NB4 (cell line): ENCODE measurements around the gene PUDP.

Experiments used
- DNase-seq: peaks from one replicate; pipeline ENCODE4 v3.0.0; 2010; ENCODE audit warnings: low read depth
- H3K4me3 ChIP-seq: one replicate; pipeline ENCODE4 v1.5.1; 2011; ENCODE audit warnings: mild to moderate bottlenecking, low read depth, low read length, moderate library complexity
- CTCF ChIP-seq: IDR thresholded peaks from one replicate; pipeline ENCODE4 v1.5.1; 2012; ENCODE audit warnings: low read depth, low read length
- MAX ChIP-seq: IDR thresholded peaks from 2 replicates; pipeline ENCODE4 v1.6.1; 2011; ENCODE audit warnings: low read depth, low read length
- MYC ChIP-seq: IDR thresholded peaks from 2 replicates; pipeline ENCODE4 v1.6.1; 2011; ENCODE audit warnings: low read depth, low read length
- POLR2A ChIP-seq: IDR thresholded peaks from 2 replicates; pipeline ENCODE4 v1.6.1; 2011; ENCODE audit warnings: mild to moderate bottlenecking; ENCODE audit not compliant: insufficient read length; ENCODE audit errors: extremely low read depth

The PUDP gene

GRCh38 chrX:7146020-7146702 lies 1.8 kb downstream of the PUDP start:
- peak overlapping the region; percentile 87 for H3K4me3 ChIP-seq
- TF ChIP-seq POLR2A (no peak), MYC (no peak), CTCF (no peak), MAX (no peak)
- peak; percentile 22 for DNase-seq

- H3K4me3 ChIP-seq = no peak overlapping the region
- TF ChIP-seq MYC (no peak), POLR2A (no peak), CTCF (no peak), MAX (no peak)
- no peak for DNase-seq
These were observed 2.5 kb downstream of the PUDP start for GRCh38 chrX:7145454-7145853.

- no peak for TF ChIP-seq MAX
- no peak for TF ChIP-seq CTCF
- TF ChIP-seq MYC = no peak
- TF ChIP-seq POLR2A = no peak
- no peak overlapping the region for H3K4me3 ChIP-seq
- peak; percentile 15 for DNase-seq
These were observed 3.9 kb downstream of the PUDP start for GRCh38 chrX:7143941-7144525.

GRCh38 chrX:7143076-7143475 lies 4.9 kb downstream of the PUDP start:
- H3K4me3 ChIP-seq = no peak overlapping the region
- DNase-seq = no peak
- TF ChIP-seq CTCF (no peak), POLR2A (no peak), MYC (no peak), MAX (no peak)

- no peak overlapping the region for H3K4me3 ChIP-seq
- TF ChIP-seq MAX = peak; percentile 23; the same call in 1 of the 2 replicates
- no peak for TF ChIP-seq CTCF
- TF ChIP-seq MYC = no peak
- TF ChIP-seq POLR2A = no peak
- DNase-seq = no peak
These were observed 8.5 kb downstream of the PUDP start for GRCh38 chrX:7139202-7140081.
